ENCODE measurements around the gene IL1RAPL1. TPM values are rescaled to one million over a fixed set of nuclear protein-coding genes. Genes with fewer than 3 reads are reported as not detected.
"Not testable (repeated sequence)": the region's sequence is repeated elsewhere in the genome, so short reads cannot be mapped to it uniquely, and the experiment has no call there.

IL1RAPL1 gene
- total RNA-seq, 1 donor from 2014 or later = not detected

- DNase-seq (ENCODE audit: low spot score) = not testable (repeated sequence)
Observed at GRCh38 chrX:28766561-28766960, 179.3 kb downstream of the IL1RAPL1 start.

DNA sequence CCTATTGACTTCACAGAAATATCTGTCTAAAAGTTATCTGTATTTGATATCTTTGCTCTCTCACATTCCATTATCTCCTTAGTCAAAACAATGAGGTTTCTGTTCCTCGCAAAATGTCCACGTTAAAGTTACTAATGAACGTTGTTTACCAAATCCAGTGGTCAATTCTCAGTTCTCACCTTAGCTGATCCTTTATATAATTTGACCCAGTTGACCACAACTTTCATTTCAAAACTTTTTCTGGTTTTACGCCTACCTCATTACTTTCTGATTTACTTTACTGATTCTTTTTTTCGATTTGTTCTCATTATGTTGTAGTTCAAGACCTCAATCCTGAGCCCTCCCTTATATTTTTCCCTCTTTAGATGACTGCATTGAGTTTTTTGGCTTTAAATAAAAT lies 186.6 kb downstream of the IL1RAPL1 start:
- no peak for DNase-seq (ENCODE audit: low spot score)

DNA sequence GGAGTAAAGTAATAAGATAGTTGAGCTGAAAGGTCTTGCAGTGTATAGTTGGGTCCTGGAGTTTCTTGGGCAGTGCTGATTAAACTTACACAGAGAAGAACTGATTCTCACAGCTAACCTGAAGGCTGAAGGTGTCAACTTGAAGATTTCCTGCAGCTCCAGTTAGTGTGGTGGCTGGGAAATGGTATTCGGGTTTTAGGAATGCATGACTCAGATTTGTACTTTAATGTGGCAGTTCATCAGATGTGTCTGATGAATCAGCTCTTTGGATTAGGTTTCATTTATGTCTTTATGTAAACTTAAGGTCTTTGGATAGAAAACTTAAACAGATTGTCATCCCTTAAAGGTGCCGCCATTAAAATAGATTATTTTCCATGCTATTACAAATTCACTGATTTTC lies 200.0 kb downstream of the IL1RAPL1 start:
- DNase-seq (ENCODE audit: low spot score) = no peak

DNA sequence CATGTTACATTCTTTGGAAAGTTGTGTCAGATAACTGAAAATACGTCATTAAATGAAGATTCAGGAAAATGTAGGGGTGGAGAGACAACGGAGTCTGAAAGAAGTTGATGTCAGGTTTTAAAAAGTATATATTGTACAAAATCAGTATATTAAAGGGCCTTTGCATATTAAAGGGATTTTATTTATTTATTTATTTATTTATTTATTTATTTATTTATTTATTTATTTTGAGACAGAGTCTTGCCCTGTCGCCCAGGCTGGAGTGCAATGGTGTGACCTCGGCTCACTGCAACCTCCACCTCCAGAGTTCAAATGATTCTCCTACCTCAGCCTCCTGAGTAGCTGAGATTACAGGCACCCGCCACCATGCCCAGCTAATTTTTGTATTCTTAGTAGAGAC lies 213.4 kb downstream of the IL1RAPL1 start:
- not testable (repeated sequence) for DNase-seq (ENCODE audit: low spot score)

DNA sequence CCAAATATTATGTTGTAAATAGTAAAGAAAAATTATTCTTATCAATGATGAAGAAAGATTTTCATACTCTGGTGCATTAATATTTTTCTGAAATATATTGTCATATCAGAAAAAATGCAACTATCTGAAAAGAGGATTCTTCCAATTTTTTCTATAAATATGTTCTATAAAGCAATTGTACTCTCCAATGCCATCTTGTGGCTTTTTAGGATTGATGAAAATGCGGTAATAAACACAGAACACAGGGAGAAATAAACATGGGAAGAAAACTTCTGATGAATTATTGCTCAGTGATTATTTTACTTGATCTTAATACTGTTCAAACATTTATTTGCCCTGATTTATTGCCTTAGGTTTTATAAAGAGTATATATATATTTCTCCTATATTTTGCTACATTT lies 215.4 kb downstream of the IL1RAPL1 start:
- DNase-seq (ENCODE audit: low spot score) = no peak

DNA sequence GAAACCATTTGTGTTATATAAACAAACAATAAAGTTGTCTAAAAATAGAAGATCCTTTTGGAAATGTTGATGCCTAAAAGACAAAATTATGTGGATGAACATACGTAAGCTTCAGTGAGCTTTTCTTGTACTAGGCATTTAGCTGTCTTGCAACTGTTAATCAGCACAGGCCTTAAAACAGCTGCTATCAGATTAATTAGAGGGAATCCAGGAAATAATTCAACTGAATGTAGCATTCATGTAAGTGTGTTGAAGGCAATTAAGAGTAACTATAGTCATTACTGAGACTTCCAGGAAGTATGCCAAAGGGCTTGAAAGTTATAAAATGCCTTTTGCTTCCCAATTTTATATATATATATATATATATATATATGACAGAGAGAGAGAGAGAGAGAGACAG lies 248.7 kb downstream of the IL1RAPL1 start:
- DNase-seq (ENCODE audit: low spot score) = no peak

DNA sequence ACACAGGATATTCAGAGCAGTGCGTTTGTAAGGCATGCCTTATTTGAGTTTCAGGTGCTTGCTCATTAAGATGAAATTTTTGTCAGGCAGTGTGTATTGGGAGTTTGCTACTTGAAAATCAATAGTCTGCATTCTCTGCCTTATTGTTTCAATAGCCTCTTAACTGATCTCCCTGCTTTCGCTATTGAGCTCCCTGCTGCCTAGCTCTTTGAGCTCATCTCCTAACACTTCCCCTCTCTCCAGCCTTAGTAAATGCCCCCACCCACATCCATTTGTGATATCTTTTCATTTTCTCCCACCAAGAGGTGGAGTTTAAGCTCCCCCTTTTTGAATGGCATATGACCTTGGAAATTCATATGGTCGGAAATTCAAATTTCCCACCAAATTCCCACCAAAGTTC lies 256.6 kb downstream of the IL1RAPL1 start:
- no peak for DNase-seq (ENCODE audit: low spot score)

GRCh38 chrX:28847423-28847822 lies 260.2 kb downstream of the IL1RAPL1 start:
- no peak for DNase-seq (ENCODE audit: low spot score)

DNA sequence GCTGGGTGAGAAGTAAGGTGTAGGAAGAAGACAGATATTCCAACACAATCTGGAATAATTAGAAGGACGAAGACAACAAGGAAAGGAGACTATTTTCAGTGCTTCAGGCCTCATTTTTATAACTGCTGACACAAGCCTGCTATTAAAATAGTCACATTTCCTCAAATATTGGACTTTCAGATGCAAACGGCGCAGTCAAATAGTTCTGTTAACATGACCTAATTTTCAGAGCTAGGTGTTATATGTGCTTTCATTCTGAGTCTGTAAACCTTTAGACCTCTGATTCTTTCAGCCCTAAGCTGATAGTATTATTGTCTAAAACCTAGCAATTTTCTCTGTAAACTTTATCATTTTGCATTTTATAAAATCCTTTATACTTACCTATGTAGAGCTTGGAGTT lies 261.5 kb downstream of the IL1RAPL1 start:
- DNase-seq (ENCODE audit: low spot score) = no peak

DNA sequence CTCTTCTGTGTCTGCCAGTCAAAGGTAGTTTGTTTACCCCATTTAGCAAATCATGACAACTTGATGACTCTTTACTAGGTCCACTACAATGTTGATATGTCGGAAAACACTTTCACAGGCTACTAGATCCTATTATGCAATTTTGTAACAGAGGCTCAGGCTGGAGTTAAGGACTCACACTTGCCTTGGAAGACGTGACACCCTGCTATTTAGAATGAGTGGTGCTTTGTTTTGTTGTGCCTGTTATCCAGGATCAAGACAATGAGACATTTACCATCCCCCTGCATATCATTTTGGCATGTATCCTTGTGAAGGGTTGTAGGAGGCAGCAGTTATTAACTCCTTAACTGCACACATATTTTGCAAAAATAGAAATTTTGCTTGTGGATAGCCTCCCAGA lies 263.7 kb downstream of the IL1RAPL1 start:
- no peak for DNase-seq (ENCODE audit: low spot score)

DNA sequence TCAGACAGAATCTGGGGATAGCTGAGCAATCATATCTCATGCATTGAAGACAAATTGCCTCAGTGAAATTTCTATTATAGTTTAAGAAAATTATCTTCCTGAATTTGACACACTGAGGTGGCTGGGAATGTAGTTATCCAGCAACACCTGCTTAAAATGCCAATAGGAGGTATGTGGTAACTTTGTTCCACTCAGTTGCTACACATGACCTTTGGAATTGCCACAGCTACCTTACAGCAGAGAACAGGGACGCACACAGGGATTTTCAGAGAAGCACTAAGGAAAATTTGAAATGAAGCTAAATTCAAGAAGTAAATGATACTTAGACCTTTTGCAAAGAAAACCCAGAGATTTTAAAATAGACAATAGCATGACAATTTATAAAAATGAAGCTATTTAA lies 264.6 kb downstream of the IL1RAPL1 start:
- DNase-seq (ENCODE audit: low spot score) = no peak

DNA sequence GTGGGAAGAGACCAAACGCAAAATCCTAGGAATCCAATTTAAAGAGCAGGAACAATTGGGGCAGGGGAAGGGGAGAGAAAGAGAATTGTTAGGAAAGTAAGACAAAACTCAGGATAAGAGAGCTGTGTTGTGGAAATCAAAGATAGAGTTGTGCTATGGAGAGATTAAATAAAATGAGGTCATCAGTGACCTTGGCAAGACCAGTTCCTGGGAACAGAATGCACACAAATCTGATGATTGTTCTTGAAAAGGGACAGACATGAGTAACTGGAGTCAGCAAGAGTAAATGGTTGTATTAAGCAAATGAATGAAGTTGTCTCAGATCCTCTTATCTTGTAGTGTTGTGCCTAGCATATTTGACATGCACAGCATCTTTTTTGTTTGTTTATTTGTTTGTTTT lies 267.4 kb downstream of the IL1RAPL1 start:
- DNase-seq (ENCODE audit: low spot score) = no peak

- no peak for DNase-seq (ENCODE audit: low spot score)
Observed at GRCh38 chrX:28876408-28876807, 289.2 kb downstream of the IL1RAPL1 start.

- no peak for DNase-seq (ENCODE audit: low spot score)
Observed at GRCh38 chrX:28876901-28877300, 289.7 kb downstream of the IL1RAPL1 start.

DNA sequence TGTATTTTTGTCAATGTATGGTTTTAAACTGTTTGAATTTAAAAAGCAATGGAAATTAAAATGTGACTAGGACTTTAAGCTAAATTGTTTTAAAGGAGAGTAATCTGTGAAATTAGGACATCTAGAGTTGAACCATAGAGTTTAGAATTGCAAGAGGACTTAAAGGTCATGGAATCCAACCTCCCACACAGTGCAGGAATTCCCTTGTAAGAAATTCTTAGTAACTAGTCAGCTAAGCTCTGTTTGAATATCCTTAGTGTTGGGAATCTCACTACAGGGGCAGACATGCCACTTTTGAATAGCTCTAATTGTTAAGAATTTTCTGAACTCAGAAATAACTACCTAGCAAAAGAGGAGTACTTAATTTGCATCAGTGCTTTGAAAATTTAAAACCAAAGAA lies 292.9 kb downstream of the IL1RAPL1 start:
- DNase-seq (ENCODE audit: low spot score) = no peak

DNA sequence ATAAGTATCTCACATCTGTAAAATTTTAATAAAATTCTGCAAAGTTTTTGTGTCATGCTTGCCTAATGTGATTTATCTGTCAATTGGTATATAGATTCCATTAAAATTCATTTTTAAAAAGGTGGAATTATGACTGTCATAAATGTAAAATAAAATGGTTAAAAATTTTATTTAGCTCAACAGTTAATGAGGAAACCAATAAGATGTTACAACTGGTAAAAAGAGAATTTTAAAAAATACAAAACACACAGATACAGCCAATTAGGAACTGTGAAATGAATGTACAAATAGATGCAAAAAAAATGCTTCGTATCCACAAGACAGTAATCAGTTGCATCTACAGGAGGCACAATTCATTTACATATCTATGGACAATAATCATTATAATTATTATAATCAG lies 297.6 kb downstream of the IL1RAPL1 start:
- no peak for DNase-seq (ENCODE audit: low spot score)

- DNase-seq (ENCODE audit: low spot score) = no peak
Observed at GRCh38 chrX:28888416-28888815, 301.2 kb downstream of the IL1RAPL1 start.

DNA sequence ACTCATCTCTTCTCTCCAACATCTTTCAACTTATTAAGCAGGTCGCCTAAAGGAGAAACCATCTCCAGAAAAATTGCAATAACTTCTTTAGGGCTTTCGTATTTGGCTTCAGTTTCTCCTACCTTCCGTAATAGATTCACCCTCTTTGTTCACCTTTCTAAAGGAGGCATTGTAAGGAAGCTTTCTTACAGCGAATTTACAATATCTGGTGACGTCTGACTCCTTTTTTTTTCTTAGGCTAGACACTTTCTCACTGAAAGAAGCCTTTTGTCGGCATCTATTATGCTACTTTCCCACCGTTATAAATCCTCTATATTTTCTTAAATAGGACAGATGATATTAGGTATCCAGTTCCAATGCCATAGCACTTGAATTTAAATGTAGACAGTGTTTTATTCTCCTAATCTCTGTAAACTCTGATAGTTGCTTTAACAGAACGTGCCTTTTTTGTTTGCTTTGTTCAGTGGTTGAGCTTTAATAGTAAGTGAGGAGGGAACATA lies 302.4 kb downstream of the IL1RAPL1 start:
- DNase-seq (ENCODE audit: low spot score) = no peak

- no peak for DNase-seq (ENCODE audit: low spot score)
Observed at GRCh38 chrX:28901637-28902036, 314.4 kb downstream of the IL1RAPL1 start.

DNA sequence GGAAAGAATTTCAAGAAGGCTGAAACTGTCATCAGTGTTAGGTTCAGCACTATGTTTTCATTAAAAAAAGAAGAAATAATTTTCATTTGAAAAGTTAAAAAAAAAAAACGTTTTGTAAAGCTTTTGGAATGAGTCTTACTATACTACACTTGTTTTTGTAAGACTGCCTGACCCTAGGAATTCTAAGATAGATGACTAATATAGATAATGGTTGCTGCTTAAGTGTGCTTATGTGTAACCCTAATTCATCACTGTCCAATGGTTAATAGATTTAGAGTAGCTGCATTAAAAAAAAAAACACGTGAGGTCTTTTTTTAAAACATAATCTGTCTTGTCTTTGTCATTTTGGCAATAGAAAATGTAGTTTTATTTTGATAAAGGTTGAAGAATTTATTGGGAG lies 323.2 kb downstream of the IL1RAPL1 start:
- no peak for DNase-seq (ENCODE audit: low spot score)

GRCh38 chrX:28920153-28920943 lies 333.1 kb downstream of the IL1RAPL1 start:
- DNase-seq (ENCODE audit: low spot score) = no peak

- no peak for DNase-seq (ENCODE audit: low spot score)
Observed at GRCh38 chrX:28922106-28922505, 334.9 kb downstream of the IL1RAPL1 start.

- no peak for DNase-seq (ENCODE audit: low spot score)
Observed at GRCh38 chrX:28946846-28947245, 359.6 kb downstream of the IL1RAPL1 start.
